HEK293T (cell line): ENCODE data around the gene TSEN15.

Experiments used
- ARNT ChIP-seq: fragments of 450-650 bp; IDR thresholded peaks from 2 replicates; pipeline ENCODE4 v1.6.1; 2017; ENCODE audit warnings: mild to moderate bottlenecking
- BHLHE40 ChIP-seq: fragments of 450-650 bp; IDR thresholded peaks from 2 replicates; pipeline ENCODE4 v1.6.1; 2016; ENCODE audit warnings: mild to moderate bottlenecking, moderate library complexity, borderline replicate concordance
- ELF4 ChIP-seq: fragments of 450-650 bp; IDR thresholded peaks from 2 replicates; pipeline ENCODE4 v1.6.1; 2017; ENCODE audit warnings: antibody characterized with exemption
- SP1 ChIP-seq: fragments of 450-650 bp; IDR thresholded peaks from 2 replicates; pipeline ENCODE4 v1.6.1; 2017
- ZNF384 ChIP-seq: fragments of 450-650 bp; IDR thresholded peaks from 2 replicates; pipeline ENCODE4 v1.6.1; 2016

DNA sequence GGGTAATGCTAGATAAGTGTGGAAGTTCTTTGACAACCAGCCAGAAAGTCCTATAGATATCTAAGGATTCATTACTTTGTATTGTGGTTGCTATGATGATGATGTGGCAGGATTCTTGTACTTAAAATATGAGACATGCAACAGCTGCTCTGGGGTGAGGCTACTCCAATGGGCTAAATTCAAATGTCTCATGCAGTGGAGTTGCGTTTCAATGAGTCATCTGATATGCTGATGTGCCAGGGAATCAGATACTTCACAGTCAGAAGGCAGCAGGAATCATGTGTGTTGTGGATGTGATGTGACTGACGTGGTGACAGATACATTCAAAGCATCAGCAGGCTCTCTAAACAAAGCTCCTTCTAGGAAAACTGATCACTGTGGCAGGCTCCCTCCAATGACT, 66.5 kb downstream of the TSEN15 start:
- TF ChIP-seq BHLHE40 (no peak), SP1 (no peak), ELF4 (no peak), ZNF384 (no peak), ARNT (no peak)
